Parathyroid adenoma (tissue), 2 donors: ENCODE data around the gene PRKD2.

Source experiments
- H2AFZ ChIP-seq: fragments of 300-600 bp; sonication (generic); one replicate; pipeline ENCODE4 v1.7.0; 2017; ENCODE audit warnings: antibody characterized with exemption, mild to moderate bottlenecking
- H3K27ac ChIP-seq: fragments of 300-600 bp; sonication (generic); one replicate; pipeline ENCODE4 v1.7.0; 2017
- H3K27me3 ChIP-seq: fragments of 300-600 bp; sonication (generic); one replicate; pipeline ENCODE4 v1.7.0; 2017; ENCODE audit warnings: low read length; ENCODE audit not compliant: control insufficient read depth, insufficient read depth
- H3K36me3 ChIP-seq: fragments of 300-600 bp; sonication (generic); one replicate; pipeline ENCODE4 v1.7.0; 2017; ENCODE audit warnings: low read length; ENCODE audit not compliant: control insufficient read depth, insufficient read depth
- H3K4me1 ChIP-seq: fragments of 300-600 bp; sonication (generic); one replicate; pipeline ENCODE4 v1.7.0; 2017; ENCODE audit warnings: control low read depth
- H3K4me2 ChIP-seq: fragments of 300-600 bp; sonication (generic); one replicate; pipeline ENCODE4 v1.7.0; 2017; ENCODE audit warnings: low read length
- H3K4me3 ChIP-seq: fragments of 300-600 bp; sonication (generic); one replicate; pipeline ENCODE4 v1.7.0; 2017; ENCODE audit warnings: low read depth, low read length
- H3K79me2 ChIP-seq: fragments of 300-600 bp; sonication (generic); one replicate; pipeline ENCODE4 v1.7.0; 2017; ENCODE audit warnings: control low read depth
- H3K9ac ChIP-seq: fragments of 300-600 bp; sonication (generic); one replicate; pipeline ENCODE4 v1.7.0; 2017; ENCODE audit warnings: mild to moderate bottlenecking
- H3K9me3 ChIP-seq: fragments of 300-600 bp; sonication (generic); one replicate; pipeline ENCODE4 v1.7.0; 2017; ENCODE audit warnings: low read length; ENCODE audit not compliant: control insufficient read depth
- CTCF ChIP-seq: fragments of 300-600 bp; sonication (generic); IDR thresholded peaks from one replicate; pipeline ENCODE4 v1.7.0; 2017; ENCODE audit warnings: antibody characterized with exemption, mild to moderate bottlenecking
- donor health status: primary hyperparathyroidism.

Gene PRKD2

GRCh38 chr19:46733690-46734292 lies 16.9 kb upstream of the PRKD2 start:
- Histone ChIP-seq H2AFZ (no peak overlapping the region), H3K79me2 (peaks cover 7% of the 10 kb centered on the region), H3K36me3 (no peaks in the 10 kb centered on the region), H3K9me3 (no peaks in the 10 kb centered on the region), H3K9ac (no peak overlapping the region), H3K4me3 (no peak overlapping the region), H3K27me3 (no peaks in the 10 kb centered on the region), H3K4me2 (no peak overlapping the region), H3K27ac (no peak overlapping the region), H3K4me1 (no peaks in the 10 kb centered on the region)
- TF ChIP-seq CTCF: no peak

- no peaks in the 10 kb centered on the region for H3K27me3 ChIP-seq
- H3K4me3 ChIP-seq: no peak overlapping the region
- H3K9ac ChIP-seq: no peak overlapping the region
- TF ChIP-seq CTCF: no peak
- no peak overlapping the region for H3K4me2 ChIP-seq
- H3K27ac ChIP-seq: no peak overlapping the region
- no peaks in the 10 kb centered on the region for H3K9me3 ChIP-seq
- peaks cover 4% of the 10 kb centered on the region for H3K79me2 ChIP-seq
- no peaks in the 10 kb centered on the region for H3K36me3 ChIP-seq
- H3K4me1 ChIP-seq: no peaks in the 10 kb centered on the region
- H2AFZ ChIP-seq: no peak overlapping the region
Observed at GRCh38 chr19:46732966-46733689, 16.2 kb upstream of the PRKD2 start.

GRCh38 chr19:46732172-46732938 lies 15.4 kb upstream of the PRKD2 start:
- H3K4me3 ChIP-seq: no peak overlapping the region
- H3K4me2 ChIP-seq: no peak overlapping the region
- H3K27me3 ChIP-seq: no peaks in the 10 kb centered on the region
- TF ChIP-seq CTCF: no peak
- H3K36me3 ChIP-seq: no peaks in the 10 kb centered on the region
- no peak overlapping the region for H3K27ac ChIP-seq
- no peaks in the 10 kb centered on the region for H3K9me3 ChIP-seq
- H3K4me1 ChIP-seq: no peaks in the 10 kb centered on the region
- peaks cover 4% of the 10 kb centered on the region for H3K79me2 ChIP-seq
- H3K9ac ChIP-seq: no peak overlapping the region
- H2AFZ ChIP-seq: no peak overlapping the region

GRCh38 chr19:46731584-46731983 lies 14.7 kb upstream of the PRKD2 start:
- no peaks in the 10 kb centered on the region for H3K9me3 ChIP-seq
- peaks cover 4% of the 10 kb centered on the region for H3K79me2 ChIP-seq
- no peak overlapping the region for H3K4me3 ChIP-seq
- H3K36me3 ChIP-seq: no peaks in the 10 kb centered on the region
- H2AFZ ChIP-seq: no peak overlapping the region
- no peak overlapping the region for H3K4me2 ChIP-seq
- H3K27ac ChIP-seq: no peak overlapping the region
- no peak for TF ChIP-seq CTCF
- H3K9ac ChIP-seq: no peak overlapping the region
- no peaks in the 10 kb centered on the region for H3K27me3 ChIP-seq
- no peaks in the 10 kb centered on the region for H3K4me1 ChIP-seq
